Upper lobe of left lung (tissue), 4 donors: ENCODE data around the gene MESP2.

ENCODE experiments used
- POLR2A ChIP-seq, 4 donors: fragments of 450-650 bp; IDR thresholded peaks; one replicate each; pipeline ENCODE4 v1.5.1; 2016 to 2017; ENCODE audit warnings: antibody characterized with exemption in 4 of 4, mild to moderate bottlenecking in 2 of 4
- POLR2AphosphoS5 ChIP-seq, 2 donors: sonication (generic); formaldehyde crosslinking; IDR thresholded peaks; one replicate each; pipeline ENCODE4 v1.5.1; 2017; ENCODE audit warnings: antibody characterized with exemption in 2 of 2
- TF ChIP-seq, protein P1 (sequence below), 6 experiments: fragments of 450-650 bp in 4 of 6; fragments of 200-600 bp in 2 of 6; sonication (generic) in 2 of 6; IDR thresholded peaks; one replicate each; pipeline ENCODE4 v1.5.1; 2016 to 2019; ENCODE audit warnings: antibody characterized with exemption in 6 of 6

DNA sequence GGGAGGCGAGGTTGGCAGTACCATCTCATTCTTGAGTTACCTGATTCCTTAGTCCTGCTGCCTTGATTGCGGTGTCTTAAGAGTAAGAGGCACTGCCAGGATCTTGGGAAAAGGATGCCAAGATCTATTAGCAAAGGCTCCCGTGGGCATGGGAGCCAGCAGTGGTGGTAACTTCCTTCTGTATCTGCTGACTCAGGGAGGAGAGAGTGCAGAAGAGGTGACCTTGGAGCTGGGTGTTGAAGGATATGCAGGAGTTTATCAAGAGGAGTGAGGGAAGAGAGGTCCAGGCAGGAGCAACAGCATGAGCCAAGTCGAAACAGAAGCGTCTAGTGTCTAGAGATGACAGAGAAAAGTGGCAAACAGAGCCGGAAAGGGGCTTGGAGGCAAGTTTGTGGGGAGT lies 4.5 kb downstream of the MESP2 start:
- TF ChIP-seq, protein P1, sequence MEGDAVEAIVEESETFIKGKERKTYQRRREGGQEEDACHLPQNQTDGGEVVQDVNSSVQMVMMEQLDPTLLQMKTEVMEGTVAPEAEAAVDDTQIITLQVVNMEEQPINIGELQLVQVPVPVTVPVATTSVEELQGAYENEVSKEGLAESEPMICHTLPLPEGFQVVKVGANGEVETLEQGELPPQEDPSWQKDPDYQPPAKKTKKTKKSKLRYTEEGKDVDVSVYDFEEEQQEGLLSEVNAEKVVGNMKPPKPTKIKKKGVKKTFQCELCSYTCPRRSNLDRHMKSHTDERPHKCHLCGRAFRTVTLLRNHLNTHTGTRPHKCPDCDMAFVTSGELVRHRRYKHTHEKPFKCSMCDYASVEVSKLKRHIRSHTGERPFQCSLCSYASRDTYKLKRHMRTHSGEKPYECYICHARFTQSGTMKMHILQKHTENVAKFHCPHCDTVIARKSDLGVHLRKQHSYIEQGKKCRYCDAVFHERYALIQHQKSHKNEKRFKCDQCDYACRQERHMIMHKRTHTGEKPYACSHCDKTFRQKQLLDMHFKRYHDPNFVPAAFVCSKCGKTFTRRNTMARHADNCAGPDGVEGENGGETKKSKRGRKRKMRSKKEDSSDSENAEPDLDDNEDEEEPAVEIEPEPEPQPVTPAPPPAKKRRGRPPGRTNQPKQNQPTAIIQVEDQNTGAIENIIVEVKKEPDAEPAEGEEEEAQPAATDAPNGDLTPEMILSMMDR (IDR thresholded peaks at IDR 0.05) = no peak
- TF ChIP-seq POLR2AphosphoS5 (IDR thresholded peaks at IDR 0.05) = no peak
- no peak for TF ChIP-seq POLR2A (IDR thresholded peaks at IDR 0.05)
